Activated B cell treated with CpG ODN at 0.5 μM for 24 hours (primary cell): Measurements from ENCODE around the gene DCHS2. TPM values are rescaled to one million over a fixed set of nuclear protein-coding genes. Genes with fewer than 3 reads are reported as not detected.
A peak's percentile ranks its signal among the peaks of the same experiment; 100 is the strongest.

Experiments
- ATAC-seq: fragments of 200-7000 bp; cut with Tn5 transposase; one replicate; pipeline ENCODE4 v1.10.0; 2021; ENCODE audit warnings: low read depth, mild to moderate bottlenecking, moderate library complexity
- CTCF ChIA-PET: fragments of 350-600 bp; sonication (Branson Sonifier 250); formaldehyde crosslinking; loops from one replicate; lab custom pipeline; 2021; ENCODE audit warnings: antibody characterized with exemption; lab: Charles Lee
- POLR2A ChIA-PET: fragments of 350-600 bp; sonication (Branson Sonifier 250); formaldehyde crosslinking; loops from one replicate; lab custom pipeline; 2021; ENCODE audit warnings: antibody characterized with exemption; lab: Charles Lee
- DNase-seq: peaks from one replicate; pipeline ENCODE4 v3.0.0; 2022
- H3K27ac Mint-ChIP-seq: one replicate; pipeline ENCODE4 v1.8.0; 2020; ENCODE audit warnings: mixed read lengths
- H3K27me3 Mint-ChIP-seq: one replicate; pipeline ENCODE4 v1.8.0; 2021; ENCODE audit warnings: mixed read lengths
- H3K36me3 Mint-ChIP-seq: one replicate; pipeline ENCODE4 v1.8.0; 2021; ENCODE audit warnings: low read depth, mixed read lengths
- H3K4me1 Mint-ChIP-seq: one replicate; pipeline ENCODE4 v1.8.0; 2021; ENCODE audit warnings: mixed read lengths
- H3K4me3 Mint-ChIP-seq: one replicate; pipeline ENCODE4 v1.8.0; 2020; ENCODE audit warnings: mild to moderate bottlenecking, mixed read lengths
- H3K9me3 Mint-ChIP-seq: one replicate; pipeline ENCODE4 v1.8.0; 2020; ENCODE audit warnings: mixed read lengths
- CTCF ChIP-seq: fragments of 200-600 bp; IDR thresholded peaks from one replicate; pipeline ENCODE4 v1.8.0; 2022; ENCODE audit warnings: antibody characterized with exemption, mild to moderate bottlenecking
- intact Hi-C: fragments of 100-400 bp; cut with micrococcal nuclease; formaldehyde crosslinking; loops from one replicate; pipeline ENCODE4 v1.15.1; 2024
- total RNA-seq: library from RNA; stranded (reverse); gene quantifications from 2 replicates; pipeline ENCODE4 v1.2.3, GENCODE V29; 2022

The DCHS2 gene
- total RNA-seq, 1 donor from 2014 or later, result 0.13 TPM

DNA sequence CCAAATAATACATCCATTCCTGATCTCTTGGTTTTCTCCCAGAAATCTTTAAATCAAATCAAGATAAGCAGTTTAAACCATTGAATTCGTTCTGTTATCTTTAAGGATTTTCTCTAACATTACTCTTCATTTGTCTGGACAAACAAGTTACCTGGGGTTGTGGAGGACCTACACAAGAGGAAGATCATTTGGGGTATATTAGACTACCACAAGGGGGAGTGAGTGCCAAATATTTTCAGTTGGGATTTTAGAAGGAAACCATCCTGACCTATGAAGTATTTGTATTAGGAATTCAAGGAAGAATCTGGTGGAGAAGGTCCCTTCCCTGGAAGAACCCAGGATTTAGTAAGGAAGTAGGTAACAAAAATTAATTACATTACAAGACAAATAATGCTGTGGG is 12.0 kb upstream of the DCHS2 start:
- intact Hi-C loops, result loop anchor here (10.0 kb wide), 1 partner anchor 1159 kb away; the partner anchor contains the start of gene MND1
- Mint-ChIP-seq H3K27ac (no peak overlapping the region), H3K27me3 (peaks cover 33% of the 10 kb centered on the region), H3K9me3 (no peaks in the 10 kb centered on the region), H3K4me3 (no peak overlapping the region), H3K36me3 (no peaks in the 10 kb centered on the region), H3K4me1 (no peaks in the 10 kb centered on the region)
- ChIA-PET CTCF (interaction anchor here (0.8 to 2.0 kb wide), 4 partner anchors 12 to 173 kb away, joined by 3 to 9 read pairs (median 3); partner anchors contain the start of gene DCHS2), POLR2A (no interaction called here)
- no peak for TF ChIP-seq CTCF
- DNase-seq (no peak), ATAC-seq (no peak)

DNA sequence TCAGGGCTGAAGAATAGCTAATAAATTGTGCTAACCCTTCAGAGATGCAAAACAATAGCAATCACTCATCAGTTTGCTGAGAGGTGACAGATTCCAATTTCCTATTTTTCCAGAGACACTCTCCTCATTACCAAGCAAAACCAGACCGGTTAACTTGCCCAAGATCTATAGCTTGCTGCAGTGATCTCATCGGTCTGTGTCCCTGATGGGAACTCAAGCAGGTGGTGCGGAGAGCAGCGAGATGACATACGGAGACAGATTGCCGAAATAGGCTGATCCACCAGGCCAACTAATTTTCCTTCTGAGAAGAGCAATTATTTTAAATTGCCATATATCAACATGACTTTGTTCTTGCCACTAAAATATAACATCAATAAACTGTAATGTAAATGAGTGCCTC is 10.5 kb upstream of the DCHS2 start:
- ChIA-PET POLR2A (no interaction called here), CTCF (interaction anchor here (2.0 kb wide), 1 partner anchor 171 kb away, joined by 9 read pairs; no protein-coding TSS in a partner anchor)
- no peak for TF ChIP-seq CTCF
- Mint-ChIP-seq H3K9me3 (no peaks in the 10 kb centered on the region), H3K36me3 (no peaks in the 10 kb centered on the region), H3K27me3 (peaks cover 33% of the 10 kb centered on the region), H3K4me1 (no peaks in the 10 kb centered on the region), H3K4me3 (no peak overlapping the region), H3K27ac (no peak overlapping the region)
- intact Hi-C loops, result loop anchor here (10.0 kb wide), 1 partner anchor 1157 kb away; the partner anchor contains the start of gene MND1
- DNase-seq (no peak), ATAC-seq (no peak)

GRCh38 chr4:154497889-154498288 is 6.3 kb upstream of the DCHS2 start:
- ATAC-seq (no peak), DNase-seq (no peak)
- ChIA-PET POLR2A (no interaction called here), CTCF (no interaction called here)
- Mint-ChIP-seq H3K27me3 (peaks cover 37% of the 10 kb centered on the region), H3K9me3 (no peaks in the 10 kb centered on the region), H3K4me3 (no peak overlapping the region), H3K27ac (no peak overlapping the region), H3K36me3 (no peaks in the 10 kb centered on the region), H3K4me1 (no peaks in the 10 kb centered on the region)
- TF ChIP-seq CTCF, result no peak
- intact Hi-C loops, result no loop called here

- TF ChIP-seq CTCF, result no peak
- H3K36me3 Mint-ChIP-seq, result peaks cover 4% of the 10 kb centered on the region
- intact Hi-C loops, result no loop called here
- H3K9me3 Mint-ChIP-seq, result no peaks in the 10 kb centered on the region
- ATAC-seq (no peak), DNase-seq (no peak)
- ChIA-PET POLR2A (interaction anchor here (0.7 kb wide), 1 partner anchor 88 kb away, joined by 5 read pairs; no protein-coding TSS in a partner anchor), CTCF (interaction anchor here (0.7 kb wide), 1 partner anchor 41 kb away, joined by 3 read pairs; no protein-coding TSS in a partner anchor)
- H3K4me3 Mint-ChIP-seq, result no peak overlapping the region
- H3K27me3 Mint-ChIP-seq, result peaks cover 49% of the 10 kb centered on the region
- no peak overlapping the region for H3K27ac Mint-ChIP-seq
- H3K4me1 Mint-ChIP-seq, result peaks cover 13% of the 10 kb centered on the region
Measured at GRCh38 chr4:154495867-154496266, 4.3 kb upstream of the DCHS2 start.

GRCh38 chr4:154492288-154492687 is 689 bp upstream of the DCHS2 start:
- TF ChIP-seq CTCF, result no peak
- Mint-ChIP-seq H3K27me3 (peaks cover 55% of the 10 kb centered on the region), H3K9me3 (no peaks in the 10 kb centered on the region), H3K4me1 (peaks cover 18% of the 10 kb centered on the region), H3K4me3 (peak overlapping the region; percentile 84), H3K27ac (no peak overlapping the region), H3K36me3 (peaks cover 4% of the 10 kb centered on the region)
- POLR2A ChIA-PET, result no interaction called here
- DNase-seq, result no peak
- CTCF ChIA-PET, result no interaction called here
- intact Hi-C loops, result loop anchor here (5.0 kb wide), 1 partner anchor 700 kb away; no protein-coding TSS in a partner anchor
- no peak for ATAC-seq
